Panc1 (cell line): ENCODE measurements around the gene PEAR1.

ENCODE experiments used
- CTCF ChIP-seq: fragments of 450-650 bp; IDR thresholded peaks from 2 replicates; pipeline ENCODE4 v1.5.1; 2017; ENCODE audit warnings: mild to moderate bottlenecking
- REST ChIP-seq, 2 experiments: IDR thresholded peaks; 2 replicates each; pipeline ENCODE4 v1.6.1; 2011 to 2012; ENCODE audit warnings: low read depth in 2 of 2, control low read depth in 1 of 2, low read length in 1 of 2, mild to moderate bottlenecking in 1 of 2, moderate library complexity in 1 of 2; ENCODE audit not compliant: insufficient read depth in 1 of 2

DNA sequence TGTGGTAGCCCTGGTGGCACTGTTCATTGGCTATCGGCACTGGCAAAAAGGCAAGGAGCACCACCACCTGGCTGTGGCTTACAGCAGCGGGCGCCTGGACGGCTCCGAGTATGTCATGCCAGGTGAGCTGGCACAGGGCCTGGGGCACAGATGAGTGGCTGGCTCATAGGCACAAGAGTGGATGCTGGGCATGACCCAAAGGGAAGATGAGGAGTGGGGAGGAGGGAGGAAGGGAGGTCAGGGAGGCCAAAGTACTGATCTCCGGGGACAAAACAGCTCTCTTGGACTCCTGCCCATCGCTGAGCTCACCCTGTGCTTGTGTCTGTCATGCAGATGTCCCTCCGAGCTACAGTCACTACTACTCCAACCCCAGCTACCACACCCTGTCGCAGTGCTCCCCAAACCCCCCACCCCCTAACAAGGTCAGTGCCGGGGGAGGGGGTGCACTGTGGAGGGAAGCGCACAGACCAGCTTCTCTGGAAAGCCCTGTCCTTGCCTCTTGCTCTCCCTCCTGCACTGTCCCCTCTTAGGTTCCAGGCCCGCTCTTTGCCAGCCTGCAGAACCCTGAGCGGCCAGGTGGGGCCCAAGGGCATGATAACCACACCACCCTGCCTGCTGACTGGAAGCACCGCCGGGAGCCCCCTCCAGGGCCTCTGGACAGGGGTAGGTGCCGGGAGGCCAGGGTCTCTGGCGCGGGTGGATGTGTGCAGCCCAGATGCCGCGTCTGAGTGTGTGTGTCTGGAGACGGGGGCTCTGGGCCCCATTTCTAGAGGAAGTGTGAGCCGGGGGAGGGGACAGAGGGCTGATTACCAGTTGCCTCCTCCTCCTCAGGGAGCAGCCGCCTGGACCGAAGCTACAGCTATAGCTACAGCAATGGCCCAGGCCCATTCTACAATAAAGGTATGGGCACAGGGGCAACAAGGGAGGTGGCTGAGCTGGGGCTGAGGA, 19.6 kb downstream of the PEAR1 start:
- TF ChIP-seq CTCF: no peak
- no peak for TF ChIP-seq REST (IDR thresholded peaks at IDR 0.05; ENCODE audit: insufficient read depth in 1 of 2, low read depth in 2 of 2, low read length in 1 of 2)
